ENCODE data around the gene DNAH5. TPM values are rescaled to one million over a fixed set of nuclear protein-coding genes. Genes with fewer than 3 reads are reported as not detected.

The DNAH5 gene
- total and polyA plus RNA-seq, 7 donors = under 0.01 to 0.36 (median 0.07) TPM

GRCh38 chr5:13643196-13643595 is 301.3 kb downstream of the DNAH5 start:
- 69 to 85% (median 83%) methylated on average over 2 of the region's 2 CpGs for WGBS, 3 donors
- ATAC-seq = no peak
- Histone ChIP-seq H3K4me3 (no peak overlapping the region), H3K36me3 (ENCODE audit: insufficient read depth in 1 of 2, low read depth in 1 of 2) (no peaks in the 10 kb centered on the region), H3K27me3 (ENCODE audit: insufficient read depth in 3 of 3, low read length in 2 of 3) (no peaks in the 10 kb centered on the region), H3K27ac (no peak overlapping the region), H3K4me1 (no peaks in the 10 kb centered on the region), H3K9me3 (no peaks in the 10 kb centered on the region)
- TF ChIP-seq, protein P1, sequence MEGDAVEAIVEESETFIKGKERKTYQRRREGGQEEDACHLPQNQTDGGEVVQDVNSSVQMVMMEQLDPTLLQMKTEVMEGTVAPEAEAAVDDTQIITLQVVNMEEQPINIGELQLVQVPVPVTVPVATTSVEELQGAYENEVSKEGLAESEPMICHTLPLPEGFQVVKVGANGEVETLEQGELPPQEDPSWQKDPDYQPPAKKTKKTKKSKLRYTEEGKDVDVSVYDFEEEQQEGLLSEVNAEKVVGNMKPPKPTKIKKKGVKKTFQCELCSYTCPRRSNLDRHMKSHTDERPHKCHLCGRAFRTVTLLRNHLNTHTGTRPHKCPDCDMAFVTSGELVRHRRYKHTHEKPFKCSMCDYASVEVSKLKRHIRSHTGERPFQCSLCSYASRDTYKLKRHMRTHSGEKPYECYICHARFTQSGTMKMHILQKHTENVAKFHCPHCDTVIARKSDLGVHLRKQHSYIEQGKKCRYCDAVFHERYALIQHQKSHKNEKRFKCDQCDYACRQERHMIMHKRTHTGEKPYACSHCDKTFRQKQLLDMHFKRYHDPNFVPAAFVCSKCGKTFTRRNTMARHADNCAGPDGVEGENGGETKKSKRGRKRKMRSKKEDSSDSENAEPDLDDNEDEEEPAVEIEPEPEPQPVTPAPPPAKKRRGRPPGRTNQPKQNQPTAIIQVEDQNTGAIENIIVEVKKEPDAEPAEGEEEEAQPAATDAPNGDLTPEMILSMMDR (IDR thresholded peaks at IDR 0.05) = no peak
- intact Hi-C loops (cut with DNase I) = no loop called here
- no peak for DNase-seq

Other genes with a start within 250 kb of the DNAH5 start
- 10 to 100 TPM; 35.0 to 77.5 (median 51.7) TPM for gene TRIO, start 198.7 kb upstream of the DNAH5 start, total RNA-seq
- 10 to 100 TPM; 18.5 to 31.7 (median 19.4) TPM for gene TRIO, start 198.7 kb upstream of the DNAH5 start, polyA plus RNA-seq